Activated CD4-positive, alpha-beta T cell treated with anti-CD3 and anti-CD28 coated beads for 36 hours (primary cell): ENCODE measurements around the gene ERGIC3. TPM values are rescaled to one million over a fixed set of nuclear protein-coding genes. Genes with fewer than 3 reads are reported as not detected.

Experiments
- ATAC-seq: fragments of 200-7000 bp; cut with Tn5 transposase; one replicate; pipeline ENCODE4 v1.10.0; 2021; ENCODE audit warnings: mild to moderate bottlenecking, moderate library complexity
- CTCF ChIA-PET: fragments of 350-600 bp; sonication (Branson Sonifier 250); formaldehyde crosslinking; loops from one replicate; lab custom pipeline; 2021; ENCODE audit warnings: antibody characterized with exemption; lab: Charles Lee
- POLR2A ChIA-PET: fragments of 350-600 bp; sonication (Branson Sonifier 250); formaldehyde crosslinking; loops from one replicate; lab custom pipeline; 2021; ENCODE audit warnings: antibody characterized with exemption, inconsistent platforms; lab: Charles Lee
- DNase-seq: peaks from one replicate; pipeline ENCODE4 v3.0.0-alpha.2; 2020
- H3K27ac Mint-ChIP-seq: one replicate; pipeline ENCODE4 v1.8.0; 2021; ENCODE audit warnings: mixed read lengths
- H3K27me3 Mint-ChIP-seq: one replicate; pipeline ENCODE4 v1.8.0; 2021; ENCODE audit warnings: mixed read lengths
- H3K36me3 Mint-ChIP-seq: one replicate; pipeline ENCODE4 v1.8.0; 2021; ENCODE audit warnings: low read depth, mixed read lengths
- H3K4me1 Mint-ChIP-seq: one replicate; pipeline ENCODE4 v1.8.0; 2021; ENCODE audit warnings: mixed read lengths
- H3K4me3 Mint-ChIP-seq: one replicate; pipeline ENCODE4 v1.8.0; 2021; ENCODE audit warnings: mild to moderate bottlenecking, moderate library complexity, mixed read lengths
- H3K9me3 Mint-ChIP-seq: one replicate; pipeline ENCODE4 v1.8.0; 2021; ENCODE audit warnings: low read depth, mixed read lengths
- intact Hi-C, 2 experiments: fragments of 100-400 bp; cut with DNase I in 1 of 2; cut with micrococcal nuclease in 1 of 2; formaldehyde crosslinking; loops; one replicate each; pipeline versions ENCODE4 v1.14.2 to v1.15.1; 2022 to 2024; cut with DNase I, micrococcal nuclease
- total RNA-seq, 2 experiments: library from RNA; stranded (reverse); gene quantifications; one replicate each; pipeline ENCODE4 v1.2.3, GENCODE V29; 2021

Gene ERGIC3
- total RNA-seq, 2 experiments from 2014 or later = 109 to 127 TPM

DNA sequence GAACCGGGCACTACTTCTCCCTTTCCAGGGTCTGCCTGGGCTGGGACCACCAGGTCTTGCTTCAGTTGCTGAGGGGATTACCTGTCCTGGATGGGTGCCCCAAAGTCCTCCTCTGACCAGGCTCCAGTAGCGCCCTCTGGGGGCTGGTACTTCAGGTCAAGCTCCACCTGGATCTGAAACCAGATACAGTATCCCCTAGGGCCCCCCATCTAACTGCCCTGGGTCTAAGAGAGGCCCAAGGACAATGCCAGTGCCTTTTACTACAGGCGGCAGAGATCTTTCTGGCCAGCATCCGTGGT lies 62.5 kb downstream of the ERGIC3 start:
- no peak for ATAC-seq
- H3K9me3 Mint-ChIP-seq = no peaks in the 10 kb centered on the region
- ChIA-PET POLR2A (interaction anchor here (0.9 kb wide), 1 partner anchor 350 kb away, joined by 8 read pairs; the partner anchor contains the start of gene SCAND1), CTCF (interaction anchor here (1.0 to 1.6 kb wide), 5 partner anchors 11 to 140 kb away, joined by 4 to 6 read pairs (median 4); partner anchors contain the start of gene SPAG4)
- no peak overlapping the region for H3K4me3 Mint-ChIP-seq
- no peaks in the 10 kb centered on the region for H3K36me3 Mint-ChIP-seq
- H3K27ac Mint-ChIP-seq = no peak overlapping the region
- H3K4me1 Mint-ChIP-seq = peaks cover 5% of the 10 kb centered on the region
- peaks cover 17% of the 10 kb centered on the region for H3K27me3 Mint-ChIP-seq
- intact Hi-C loops = loop anchor here (5.0 kb wide), 3 partner anchors 58 to 142 kb away; partner anchors contain the start of genes CPNE1 (in 1 of the 2), NFS1 (in 1 of the 2), RBM12 (in 1 of the 2) and ROMO1 (in 1 of the 2)
- peak; percentile 38 for DNase-seq

DNA sequence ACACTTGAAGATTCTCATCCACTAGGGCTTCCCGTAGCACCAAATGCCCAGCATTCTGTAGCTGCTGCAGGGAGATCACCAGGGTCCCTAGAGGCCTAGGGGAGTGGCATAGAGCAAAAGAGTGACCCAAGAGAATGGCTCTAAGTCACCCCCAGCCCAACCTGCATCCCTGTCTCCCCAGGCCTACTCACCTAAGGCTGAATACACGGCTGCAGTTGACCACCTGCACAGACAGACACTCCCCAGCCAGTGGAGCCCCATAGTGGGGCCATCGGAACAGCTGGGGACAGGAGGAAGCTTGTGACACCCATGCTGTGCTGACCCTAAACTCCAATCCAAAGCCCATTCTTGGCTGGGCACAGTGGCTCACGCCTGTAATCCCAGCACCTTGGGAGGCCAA lies 64.2 kb downstream of the ERGIC3 start:
- Mint-ChIP-seq H3K9me3 (no peaks in the 10 kb centered on the region), H3K4me3 (no peak overlapping the region), H3K27me3 (peaks cover 10% of the 10 kb centered on the region), H3K4me1 (peaks cover 4% of the 10 kb centered on the region), H3K27ac (no peak overlapping the region), H3K36me3 (no peaks in the 10 kb centered on the region)
- ChIA-PET POLR2A (no interaction called here), CTCF (interaction anchor here (0.7 to 1.2 kb wide), 2 partner anchors 14 to 79 kb away, joined by 4 read pairs; no protein-coding TSS in a partner anchor)
- DNase-seq (no peak), ATAC-seq (no peak)
- intact Hi-C loops = no loop called here

Other genes starting within 250 kb of the ERGIC3 start
- gene FAM83C, start 249.7 kb upstream of the ERGIC3 start, total RNA-seq = not detected
- gene UQCC1, start 130.1 kb upstream of the ERGIC3 start, total RNA-seq = 10 to 100 TPM; 51.0 to 54.6 TPM
- not detected for gene GDF5, start 103.8 kb upstream of the ERGIC3 start, total RNA-seq
- gene CEP250, start 86.5 kb upstream of the ERGIC3 start, total RNA-seq = 10 to 100 TPM; 50.4 to 60.2 TPM
- gene C20orf173, start 12.4 kb upstream of the ERGIC3 start, total RNA-seq = not detected
- gene SPAG4, start 73.8 kb downstream of the ERGIC3 start, total RNA-seq = 1 to 10 TPM; 6.4 to 6.9 TPM
- gene CPNE1, start 122.8 kb downstream of the ERGIC3 start, total RNA-seq = 100 to 1,000 TPM; 249 to 258 TPM
- 100 to 1,000 TPM; 122 to 148 TPM for gene RBM12, start 122.8 kb downstream of the ERGIC3 start, total RNA-seq
- 10 to 100 TPM; 43.2 to 44.6 TPM for gene NFS1, start 157.3 kb downstream of the ERGIC3 start, total RNA-seq
- gene ROMO1, start 157.3 kb downstream of the ERGIC3 start, total RNA-seq = 100 to 1,000 TPM in 1 of 2 experiments, 10 to 100 TPM in 1; 50.4 to 112 TPM
- 100 to 1,000 TPM; 303 to 356 TPM for gene RBM39, start 200.2 kb downstream of the ERGIC3 start, total RNA-seq
- 10 to 100 TPM; 54.3 to 61.6 TPM for gene PHF20, start 229.9 kb downstream of the ERGIC3 start, total RNA-seq